ENCODE data around the gene ZNF821. TPM values are rescaled to one million over a fixed set of nuclear protein-coding genes. Genes with fewer than 3 reads are reported as not detected.

ZNF821 gene
- total RNA-seq, 3 donors from 2014 or later = 3.7 to 11.1 (median 9.8) TPM

DNA sequence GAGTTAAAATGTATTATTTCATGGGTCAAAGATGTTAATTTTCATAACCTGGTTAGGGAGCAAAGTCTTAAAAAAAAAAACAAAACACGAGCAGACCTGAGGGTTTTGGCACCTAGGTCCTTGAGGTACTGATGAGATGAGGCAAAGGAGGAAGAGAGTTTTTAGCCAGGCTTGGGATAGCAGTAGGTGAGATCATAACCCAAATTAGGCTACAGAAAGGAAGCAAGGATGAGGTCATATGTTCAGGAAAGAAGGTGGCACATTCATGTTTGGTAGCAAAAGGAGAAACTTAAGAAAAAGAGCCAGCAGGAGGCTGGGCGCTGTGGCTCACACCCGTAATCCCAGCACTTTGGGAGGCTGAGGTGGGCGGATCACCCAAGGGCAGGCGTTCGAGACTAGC is 35.4 kb downstream of the ZNF821 start:
- DNase-seq (ENCODE audit: low spot score in 2 of 2) = no peak
- intact Hi-C loops (cut with DNase I; ENCODE audit: low total_unique reads) = no loop called here
- TF ChIP-seq POLR2AphosphoS5 (IDR thresholded peaks at IDR 0.05) = no peak
- TF ChIP-seq, protein P1, sequence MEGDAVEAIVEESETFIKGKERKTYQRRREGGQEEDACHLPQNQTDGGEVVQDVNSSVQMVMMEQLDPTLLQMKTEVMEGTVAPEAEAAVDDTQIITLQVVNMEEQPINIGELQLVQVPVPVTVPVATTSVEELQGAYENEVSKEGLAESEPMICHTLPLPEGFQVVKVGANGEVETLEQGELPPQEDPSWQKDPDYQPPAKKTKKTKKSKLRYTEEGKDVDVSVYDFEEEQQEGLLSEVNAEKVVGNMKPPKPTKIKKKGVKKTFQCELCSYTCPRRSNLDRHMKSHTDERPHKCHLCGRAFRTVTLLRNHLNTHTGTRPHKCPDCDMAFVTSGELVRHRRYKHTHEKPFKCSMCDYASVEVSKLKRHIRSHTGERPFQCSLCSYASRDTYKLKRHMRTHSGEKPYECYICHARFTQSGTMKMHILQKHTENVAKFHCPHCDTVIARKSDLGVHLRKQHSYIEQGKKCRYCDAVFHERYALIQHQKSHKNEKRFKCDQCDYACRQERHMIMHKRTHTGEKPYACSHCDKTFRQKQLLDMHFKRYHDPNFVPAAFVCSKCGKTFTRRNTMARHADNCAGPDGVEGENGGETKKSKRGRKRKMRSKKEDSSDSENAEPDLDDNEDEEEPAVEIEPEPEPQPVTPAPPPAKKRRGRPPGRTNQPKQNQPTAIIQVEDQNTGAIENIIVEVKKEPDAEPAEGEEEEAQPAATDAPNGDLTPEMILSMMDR (IDR thresholded peaks at IDR 0.05) = no peak
- no peak for TF ChIP-seq POLR2A (IDR thresholded peaks at IDR 0.05)
- H3K4me1 ChIP-seq = no peaks in the 10 kb centered on the region
- H3K27me3 ChIP-seq = no peaks in the 10 kb centered on the region
- no peak overlapping the region for H3K27ac ChIP-seq
- H3K36me3 ChIP-seq = peaks cover 6% of the 10 kb centered on the region
- no peak overlapping the region for H3K4me3 ChIP-seq
- H3K9me3 ChIP-seq = no peaks in the 10 kb centered on the region

DNA sequence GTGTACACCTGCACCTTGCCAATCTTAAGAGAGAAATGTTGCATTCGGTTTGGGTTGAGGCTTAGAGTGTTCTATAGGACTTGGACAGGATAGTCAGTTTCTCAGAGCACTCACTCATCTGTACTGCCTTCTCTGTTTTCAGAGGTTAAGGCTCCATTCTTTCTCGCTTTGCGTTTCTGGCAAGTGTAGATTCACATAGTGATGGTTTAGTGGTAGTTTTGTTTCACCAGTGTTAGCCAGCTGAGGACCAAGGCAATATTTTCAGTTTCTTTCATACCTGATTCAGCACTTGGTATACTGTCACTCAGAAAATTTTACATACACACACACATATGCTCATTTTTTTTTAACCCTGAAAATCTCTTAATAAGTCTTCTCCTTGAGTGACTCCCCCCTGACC is 36.9 kb downstream of the ZNF821 start:
- intact Hi-C loops (cut with DNase I; ENCODE audit: low total_unique reads) = no loop called here

DNA sequence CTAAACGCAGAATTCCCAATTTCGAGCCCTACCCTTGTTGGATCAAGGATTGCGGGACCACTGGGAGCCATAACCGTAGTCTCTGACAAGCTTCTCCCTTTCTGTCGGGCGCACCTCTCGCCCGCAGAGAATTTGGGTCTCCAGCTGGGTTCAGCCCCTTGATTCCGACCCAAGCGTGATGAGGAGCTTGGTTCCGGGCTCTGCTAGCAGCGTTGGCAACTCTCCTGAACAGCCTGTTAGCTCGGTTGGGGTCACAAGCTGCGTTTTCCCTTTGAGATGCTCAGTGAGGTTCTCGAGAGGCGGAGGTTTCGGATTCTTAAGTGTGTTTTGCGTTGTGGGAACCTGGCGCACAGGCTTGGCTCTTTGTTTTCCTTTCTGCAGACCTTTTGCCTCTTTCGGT is 37.6 kb downstream of the ZNF821 start:
- no peaks in the 10 kb centered on the region for H3K4me1 ChIP-seq
- H3K27ac ChIP-seq = peak overlapping the region; percentile 94 to 96
- peaks cover 6% of the 10 kb centered on the region for H3K36me3 ChIP-seq
- H3K27me3 ChIP-seq = no peaks in the 10 kb centered on the region
- H3K4me3 ChIP-seq = peak overlapping the region; percentile 91 to 100 (median 100)
- no peak for TF ChIP-seq POLR2A (IDR thresholded peaks at IDR 0.05)
- TF ChIP-seq POLR2AphosphoS5 (IDR thresholded peaks at IDR 0.05) = no peak
- TF ChIP-seq, protein P1 (IDR thresholded peaks at IDR 0.05) = no peak
- DNase-seq (ENCODE audit: low spot score in 2 of 2) = no peak
- intact Hi-C loops (cut with DNase I; ENCODE audit: low total_unique reads) = no loop called here
- no peaks in the 10 kb centered on the region for H3K9me3 ChIP-seq

More for the DNA sequence above, 36.9 kb downstream of the ZNF821 start:
- TF ChIP-seq POLR2A (IDR thresholded peaks at IDR 0.05) (no peak), POLR2AphosphoS5 (IDR thresholded peaks at IDR 0.05) (no peak)
- TF ChIP-seq, protein P1 (IDR thresholded peaks at IDR 0.05) = no peak
- peaks cover 6% of the 10 kb centered on the region for H3K36me3 ChIP-seq
- H3K4me3 ChIP-seq = peak overlapping the region; percentile 91 to 100 (median 100)
- no peaks in the 10 kb centered on the region for H3K9me3 ChIP-seq
- no peaks in the 10 kb centered on the region for H3K4me1 ChIP-seq
- DNase-seq (ENCODE audit: low spot score in 2 of 2) = no peak
- no peaks in the 10 kb centered on the region for H3K27me3 ChIP-seq
- no peak overlapping the region for H3K27ac ChIP-seq

DNA sequence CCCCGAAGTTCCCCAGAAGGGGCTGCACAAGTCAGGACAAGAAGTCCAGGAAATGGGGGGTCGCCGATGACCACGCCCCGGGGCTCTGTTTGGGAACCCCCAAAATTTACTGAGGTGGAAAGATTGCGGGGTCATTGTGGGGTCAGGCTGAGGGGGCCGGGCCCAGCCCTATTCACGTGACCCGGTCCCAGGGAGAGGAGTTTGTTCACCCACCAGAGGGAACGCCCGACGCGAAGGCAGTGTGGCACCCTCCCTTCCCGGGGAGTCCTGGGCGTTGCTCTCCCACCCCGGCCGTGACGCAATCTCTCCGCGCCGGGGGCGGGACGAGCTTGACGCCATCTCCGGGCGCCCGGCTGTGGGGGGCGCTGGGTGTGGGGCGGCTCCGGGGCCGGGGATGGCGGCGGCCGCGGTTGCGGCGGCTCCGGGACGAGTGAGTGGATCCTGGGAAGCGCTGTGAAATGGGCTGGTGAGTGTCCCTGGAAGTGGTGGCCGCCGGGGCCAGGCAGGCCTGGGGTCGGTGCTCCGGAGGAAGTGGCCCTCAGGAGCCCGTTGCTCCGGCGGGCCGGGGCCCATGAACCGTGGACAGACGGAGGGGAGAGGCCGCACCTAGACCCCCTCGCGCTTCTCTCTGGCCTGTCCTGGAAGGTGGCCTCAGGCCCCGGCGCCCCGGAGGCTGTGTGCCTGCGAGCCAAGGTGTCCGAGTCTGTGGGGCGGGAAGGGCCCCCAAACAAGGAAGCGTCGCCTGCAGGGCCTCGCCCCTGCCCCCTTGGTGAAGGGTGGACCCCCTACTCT is 38.1 kb downstream of the ZNF821 start, which contains the start of gene ATXN1L:
ATXN1L (plus strand) TSS at position 338 of the 792 bp plus-strand sequence. CDS start 3,765 bp downstream, outside the sequence.
- peak within 1 kb of the TSS; percentile 91 to 100 (median 100) for H3K4me3 ChIP-seq
- DNase-seq (ENCODE audit: low spot score in 2 of 2) = peak; percentile 86 to 92
- no peaks in the 10 kb centered on the region for H3K27me3 ChIP-seq
- H3K4me1 ChIP-seq = no peaks in the 10 kb centered on the region
- no peaks in the 10 kb centered on the region for H3K9me3 ChIP-seq
- TF ChIP-seq POLR2AphosphoS5 (IDR thresholded peaks at IDR 0.05) (peak; percentile 93 to 97 (median 94)), POLR2A (IDR thresholded peaks at IDR 0.05) (peak; percentile 84)
- TF ChIP-seq, protein P1 (IDR thresholded peaks at IDR 0.05) = peak in 1 of 3 donors; percentile 18
- intact Hi-C loops (cut with DNase I; ENCODE audit: low total_unique reads) = no loop called here
- peaks cover 6% of the 10 kb centered on the region for H3K36me3 ChIP-seq
- peak within 1 kb of the TSS; percentile 94 to 96 for H3K27ac ChIP-seq

DNA sequence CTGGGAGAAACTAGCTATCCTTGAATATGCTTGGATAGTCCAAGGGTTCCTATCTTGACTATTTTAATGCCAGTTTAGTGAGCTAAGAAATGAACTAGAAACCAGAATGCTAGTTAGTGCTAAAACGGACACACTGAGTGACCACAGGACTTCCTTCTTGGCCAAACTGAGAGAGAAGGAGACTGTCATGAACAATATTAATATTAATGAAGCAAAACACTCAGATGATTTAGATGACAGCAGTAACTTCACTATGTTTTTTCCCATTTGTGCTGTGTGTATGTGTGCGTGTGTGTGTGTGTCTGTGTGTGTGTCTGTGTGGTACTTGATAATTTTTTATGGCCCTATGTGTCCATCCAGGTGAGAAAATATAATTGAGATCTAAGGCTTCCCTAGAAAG is 40.4 kb downstream of the ZNF821 start:
- H3K27ac ChIP-seq = no peak overlapping the region
- H3K9me3 ChIP-seq = no peaks in the 10 kb centered on the region
- H3K27me3 ChIP-seq = no peaks in the 10 kb centered on the region
- H3K4me1 ChIP-seq = no peaks in the 10 kb centered on the region
- no peak overlapping the region for H3K4me3 ChIP-seq
- TF ChIP-seq POLR2AphosphoS5 (IDR thresholded peaks at IDR 0.05) (no peak), POLR2A (IDR thresholded peaks at IDR 0.05) (no peak)
- TF ChIP-seq, protein P1 (IDR thresholded peaks at IDR 0.05) = no peak
- no peak for DNase-seq (ENCODE audit: low spot score in 2 of 2)
- intact Hi-C loops (cut with DNase I; ENCODE audit: low total_unique reads) = no loop called here
- H3K36me3 ChIP-seq = peaks cover 1% of the 10 kb centered on the region

Measured in breast epithelium (tissue), 4 donors.